Inferior parietal cortex (tissue), 1 donor: ENCODE measurements around the gene BATF2.

Experiments used
- DNase-seq: peaks from one replicate; pipeline ENCODE4 v3.0.0-alpha.2; 2016; ENCODE audit errors: extremely low spot score

BATF2 gene

GRCh38 chr11:64969209-64969608, 27.6 kb downstream of the BATF2 start:
- no peak for DNase-seq

DNA sequence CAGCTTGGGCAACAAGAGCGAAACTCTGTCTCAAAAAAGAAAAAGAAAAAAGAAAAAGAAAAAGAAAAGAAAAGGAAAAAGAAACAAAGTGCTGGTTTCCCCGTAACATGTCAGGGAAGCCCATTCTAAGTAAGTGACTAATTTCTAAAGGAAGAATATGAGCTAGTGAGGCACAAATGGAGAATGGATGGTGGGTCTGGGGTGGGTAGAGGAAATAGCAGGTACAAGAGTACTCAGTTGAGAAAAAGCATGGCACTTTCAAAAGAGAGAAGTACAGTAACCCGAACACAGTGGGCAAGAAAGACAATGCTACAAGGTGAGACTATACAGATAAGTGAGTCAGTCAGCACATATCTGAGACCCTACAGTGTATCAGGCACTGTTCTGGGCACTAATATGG, 29.4 kb downstream of the BATF2 start:
- no peak for DNase-seq

DNA sequence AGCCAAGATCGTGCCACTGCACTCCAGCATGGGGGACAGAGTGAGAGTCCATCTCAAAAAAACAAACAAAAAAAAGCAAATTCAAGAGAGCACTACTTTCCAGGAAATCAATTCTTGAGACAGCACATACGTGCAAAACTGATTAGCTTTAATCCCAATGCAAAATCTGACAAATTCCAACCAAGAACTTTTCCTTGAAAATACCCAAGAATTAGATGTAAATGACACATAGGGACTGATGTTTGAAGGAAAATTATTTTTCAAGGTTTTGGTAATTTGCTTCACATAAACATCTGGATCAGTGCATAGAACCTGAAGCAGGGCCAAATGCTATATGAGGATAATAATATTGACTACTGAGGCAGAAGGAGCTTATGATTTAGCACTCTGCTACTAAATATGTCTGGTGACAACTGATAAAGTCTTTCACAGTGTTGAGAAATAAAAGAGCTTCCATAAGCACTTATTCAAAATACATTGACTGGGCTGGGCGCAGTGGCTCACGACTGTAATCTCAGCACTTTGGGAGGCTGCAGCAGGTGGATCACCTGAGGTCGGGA, 33.6 kb downstream of the BATF2 start:
- DNase-seq = no peak

DNA sequence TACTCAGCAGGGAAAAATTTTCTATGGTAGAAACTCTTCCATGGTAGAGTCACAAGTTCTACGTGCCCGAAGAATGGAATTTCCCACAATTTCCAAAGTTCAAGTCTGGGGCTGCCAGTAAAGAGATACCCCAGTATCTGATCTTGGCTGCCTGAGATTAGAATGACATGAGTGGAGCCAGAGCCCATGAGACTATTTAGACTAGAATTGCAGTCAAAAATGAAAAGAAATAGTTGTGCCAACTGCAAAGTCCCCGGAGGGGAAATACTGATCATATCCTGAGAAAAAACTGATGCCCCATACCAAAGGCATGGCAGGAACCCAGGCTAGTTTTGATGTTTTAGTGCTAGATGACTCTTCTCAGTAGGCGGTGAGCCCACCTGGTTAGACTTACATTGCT, 36.1 kb downstream of the BATF2 start:
- no peak for DNase-seq

- DNase-seq = no peak
Measured at GRCh38 chr11:64959498-64959897, 37.3 kb downstream of the BATF2 start.

DNA sequence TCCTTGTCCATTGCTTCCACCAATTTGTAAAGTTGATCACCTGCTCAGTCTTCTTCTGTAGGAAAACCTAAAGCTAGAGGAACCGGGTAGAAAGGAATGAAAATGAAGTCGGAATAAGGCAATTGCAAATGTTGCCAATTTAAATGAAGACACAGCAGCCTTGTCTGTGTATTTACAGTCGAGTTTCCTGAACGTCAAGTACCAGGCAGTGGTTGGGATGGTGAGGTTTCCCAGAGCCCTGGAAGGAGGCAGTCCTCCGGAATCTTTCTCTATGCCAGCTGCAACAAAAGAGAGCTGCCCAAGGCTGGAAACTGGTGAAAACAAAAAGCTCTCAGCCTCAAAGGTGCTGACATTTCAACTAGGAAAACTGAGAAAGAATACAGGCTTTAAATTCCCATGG, 42.6 kb downstream of the BATF2 start:
- DNase-seq = no peak

DNA sequence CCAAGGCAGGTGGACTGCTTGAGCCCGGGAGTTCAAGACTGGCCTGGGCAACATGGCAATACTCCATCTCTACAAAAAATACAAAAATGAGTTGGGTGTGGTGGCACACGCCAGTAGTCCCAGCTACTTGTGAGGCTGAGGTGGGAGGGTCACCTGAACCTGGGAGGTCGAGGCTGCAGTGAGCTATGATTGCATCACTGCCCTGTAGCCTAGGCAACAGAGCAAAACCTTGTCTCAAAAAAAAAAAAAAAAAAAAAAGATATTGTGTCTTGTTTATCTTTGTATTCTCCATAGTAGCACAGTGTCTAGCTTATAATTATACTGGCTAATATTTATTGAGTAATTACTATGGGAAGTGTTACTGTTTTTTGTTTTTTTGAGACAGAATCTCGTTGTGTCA, 45.2 kb downstream of the BATF2 start:
- DNase-seq = no peak

DNA sequence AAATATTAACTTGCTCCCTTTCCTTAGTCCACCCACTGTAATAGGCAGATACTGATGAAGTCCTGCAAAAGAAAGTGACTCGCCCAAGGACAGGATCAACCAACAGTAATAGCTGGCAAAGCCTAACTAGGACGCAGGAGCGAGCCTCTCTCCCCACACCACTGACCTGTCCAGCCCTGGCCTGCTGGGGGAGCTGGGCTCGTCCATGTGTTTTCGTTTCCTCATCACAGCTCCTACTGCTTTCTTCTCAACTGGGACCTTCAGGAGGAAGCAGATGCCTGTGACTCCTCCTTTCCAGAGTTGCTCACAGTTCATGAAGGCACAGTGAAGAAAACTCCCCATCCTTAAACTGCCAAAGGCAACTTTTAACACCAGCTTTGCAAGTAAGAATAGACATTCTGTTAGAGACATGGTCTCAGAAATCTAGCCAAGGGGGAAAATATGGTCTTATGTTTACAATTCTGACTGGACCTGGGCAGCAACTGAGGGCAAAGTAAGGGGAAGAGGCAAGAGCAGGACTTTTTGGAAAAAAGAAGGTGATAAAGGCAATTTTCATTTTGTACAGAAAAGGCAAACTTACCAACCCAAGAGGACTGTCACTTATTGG, 49.5 kb downstream of the BATF2 start:
- no peak for DNase-seq
